ACHN (cell line): ENCODE results near the gene CPA5.

Source experiments
- DNase-seq: peaks from one replicate; pipeline ENCODE4 v3.0.0-alpha.2; 2015
- in situ Hi-C: cut with HindIII; loops from 2 replicates; pipeline ENCODE4 v1.10.0; 2017; ENCODE audit warnings: low sequenced_read_pairs, low pct_ligation_motif_present, low pct_unique_long_range_greater_than_20kb

CPA5 gene

DNA sequence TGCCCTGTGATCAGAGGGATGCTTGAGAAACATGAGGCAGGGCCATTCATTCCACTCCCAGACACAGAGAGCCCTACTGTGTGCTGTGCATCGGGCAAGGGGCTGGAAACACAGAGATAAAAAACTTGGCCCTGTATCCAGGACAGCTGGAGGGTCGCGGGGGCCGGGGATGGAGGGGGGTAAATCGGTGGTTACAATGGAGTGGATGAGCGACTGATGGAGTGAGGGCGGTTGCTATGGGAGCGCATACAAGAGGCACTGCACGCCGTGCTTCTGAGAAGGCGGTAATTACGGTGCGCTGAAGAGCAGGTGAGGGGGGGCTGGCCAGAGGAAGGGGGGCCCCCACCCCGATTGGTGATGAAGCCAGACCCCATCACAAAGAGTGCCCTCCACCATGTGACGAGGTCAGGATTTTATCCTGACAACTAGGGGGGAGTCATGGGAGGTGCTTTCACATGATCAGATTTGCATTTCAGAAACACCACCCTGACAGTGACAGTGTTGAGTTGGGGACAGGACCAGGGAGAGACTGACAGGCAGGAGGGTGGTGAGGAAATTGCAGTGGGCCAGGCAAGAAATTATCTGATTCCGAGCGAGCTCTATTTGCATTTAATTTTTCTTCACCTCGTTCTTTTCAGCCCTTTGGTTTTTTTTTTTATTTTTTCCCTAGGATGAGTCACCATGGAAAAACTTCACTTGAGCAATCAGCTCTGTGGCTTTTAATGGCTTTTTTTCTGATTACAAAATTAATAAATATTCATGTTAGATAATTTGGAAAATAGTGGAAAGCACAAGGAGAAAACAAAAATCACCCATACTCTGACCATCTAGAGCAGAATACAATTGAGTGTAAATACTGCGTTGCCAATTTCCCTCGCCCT, 7.8 kb downstream of the CPA5 start:
- peak; percentile 33 for DNase-seq
- in situ Hi-C loops: no loop called here

DNA sequence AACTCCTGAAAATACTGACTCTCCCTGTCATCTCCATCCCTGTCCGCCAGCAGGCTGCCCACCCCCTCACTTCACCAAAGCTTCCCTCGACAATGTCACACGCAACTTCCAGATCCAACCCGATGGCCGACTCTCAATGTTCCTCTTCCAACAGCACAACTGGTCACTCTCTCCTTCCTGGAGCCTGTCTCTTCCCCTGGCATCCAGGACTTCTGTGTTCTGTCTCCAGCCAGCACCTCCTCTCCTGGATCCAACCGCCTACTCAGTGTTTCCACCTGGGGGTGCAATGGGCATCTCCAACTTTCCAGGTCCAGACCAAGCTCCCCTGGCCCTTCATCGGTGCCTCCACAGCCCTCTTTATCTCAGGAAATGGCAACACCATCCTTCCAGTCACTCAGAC, 8.6 kb downstream of the CPA5 start:
- in situ Hi-C loops: no loop called here
- DNase-seq: no peak

DNA sequence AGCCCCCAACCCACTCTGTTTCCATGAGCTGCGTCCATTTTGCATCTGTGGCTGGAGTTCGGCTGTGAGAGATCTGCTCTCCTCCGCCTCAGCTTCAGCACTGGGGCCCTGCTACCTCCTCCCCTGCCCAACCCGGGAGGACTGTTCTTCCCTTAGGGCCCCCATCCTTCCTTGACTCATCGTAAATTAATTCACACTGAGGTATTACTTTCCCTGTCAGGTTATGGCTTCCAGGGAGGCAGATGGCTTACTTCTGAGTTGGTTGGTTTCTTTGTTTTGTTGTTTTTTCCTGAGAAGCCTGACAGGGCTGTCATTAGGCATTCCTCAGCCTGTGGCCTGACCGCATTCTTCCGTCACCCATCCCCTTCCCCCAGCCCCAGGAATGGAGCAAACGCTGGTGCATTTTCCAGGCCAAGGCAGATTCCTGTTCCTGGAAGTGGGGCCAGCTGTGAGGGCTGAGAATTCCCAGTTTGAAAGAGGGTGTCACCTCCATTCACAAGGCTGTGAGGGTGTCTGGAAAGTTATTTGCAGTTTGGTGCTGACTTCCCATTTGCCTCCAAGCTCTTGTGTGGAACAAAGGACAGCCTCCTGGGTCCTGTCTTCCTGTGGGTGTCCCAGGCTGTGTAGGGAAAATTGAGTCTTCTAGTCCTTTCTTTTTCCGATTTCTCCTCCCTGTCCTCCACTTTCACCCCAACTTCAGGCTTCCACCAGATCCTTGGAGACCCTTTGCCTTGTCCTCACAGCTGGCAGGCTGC, 11.7 kb downstream of the CPA5 start:
- peak; percentile 97 for DNase-seq
- in situ Hi-C loops: no loop called here

DNA sequence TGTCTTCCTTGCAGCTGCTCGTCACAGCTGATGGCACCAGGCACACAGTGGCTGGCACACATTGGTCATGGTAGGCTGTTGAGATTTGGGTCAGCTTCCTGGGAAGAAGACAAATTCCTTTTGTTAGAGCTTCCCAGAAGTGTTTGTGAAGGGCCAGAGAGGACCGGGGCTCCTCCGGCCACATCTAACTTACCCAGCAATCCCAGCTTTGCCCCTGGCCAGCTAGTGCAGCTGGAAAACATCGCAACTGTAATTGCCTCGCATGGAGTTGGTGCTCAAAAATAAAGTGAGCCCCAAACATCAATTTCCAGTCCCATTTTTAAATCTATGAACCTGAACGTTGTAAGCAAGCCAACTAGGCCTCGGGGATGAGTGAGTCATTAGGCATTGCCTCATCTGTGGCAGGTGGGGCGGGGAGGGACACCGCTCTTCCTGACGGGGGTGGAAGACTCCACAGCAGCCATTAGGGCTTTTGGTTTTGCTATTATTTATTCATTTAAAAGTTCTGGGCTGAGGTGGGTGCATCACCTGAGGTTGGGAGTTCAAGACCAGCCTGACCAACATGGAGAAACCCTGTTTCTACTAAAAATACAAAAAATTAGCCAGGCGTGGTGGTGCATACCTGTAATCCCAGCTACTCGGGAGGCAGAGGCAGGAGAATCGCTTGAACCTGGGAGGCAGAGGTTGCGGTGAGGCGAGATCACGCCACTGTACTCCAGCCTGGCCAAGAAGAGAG, 12.4 kb downstream of the CPA5 start:
- in situ Hi-C loops: no loop called here
- peak; percentile 89 for DNase-seq

DNA sequence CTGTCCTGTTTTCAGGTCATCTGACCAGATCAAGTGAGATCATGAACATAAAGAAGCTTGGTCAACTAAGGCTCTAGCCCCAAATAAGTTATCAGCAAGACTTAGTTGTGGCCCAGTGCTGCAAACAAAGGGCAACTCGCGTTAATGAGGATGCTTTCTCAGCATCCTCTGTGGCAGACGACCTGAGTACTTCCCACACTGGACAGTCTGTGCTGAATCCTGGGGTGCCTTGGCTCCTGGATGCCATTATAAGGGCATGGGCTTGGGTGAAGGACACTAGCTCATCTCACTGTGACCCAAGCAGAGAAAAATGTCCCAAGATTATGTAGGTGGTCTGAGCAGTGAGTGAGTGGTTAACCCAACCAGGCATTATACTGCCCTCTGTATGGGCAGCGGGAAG, 13.9 kb downstream of the CPA5 start:
- in situ Hi-C loops: no loop called here
- no peak for DNase-seq

DNA sequence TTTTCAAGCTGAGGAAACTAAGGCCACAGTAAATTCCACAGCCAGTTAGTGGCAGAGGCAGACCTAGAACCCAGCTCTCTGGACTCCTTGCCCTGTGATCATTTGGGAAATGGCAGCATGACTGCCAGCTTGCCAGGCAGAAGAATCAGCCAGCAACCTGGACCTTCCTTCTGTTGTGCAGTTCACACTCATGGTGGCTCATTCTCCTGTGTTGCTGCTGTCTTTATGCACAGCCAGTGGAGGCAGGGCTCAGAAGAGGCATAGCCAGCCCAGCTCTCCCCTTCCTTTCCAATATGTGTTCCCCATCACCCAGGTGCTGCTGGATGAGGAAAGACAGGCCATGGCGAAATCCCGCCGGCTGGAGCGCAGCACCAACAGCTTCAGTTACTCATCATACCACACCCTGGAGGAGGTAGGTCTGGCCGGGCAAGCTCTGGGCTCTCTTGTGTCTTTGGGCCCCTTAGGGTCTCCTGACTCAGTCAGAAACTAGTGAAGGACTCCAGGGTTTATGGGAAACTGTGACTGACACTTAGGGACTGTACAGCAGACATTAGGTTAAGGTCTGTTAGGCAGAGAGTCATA, 14.8 kb downstream of the CPA5 start:
- in situ Hi-C loops: no loop called here
- no peak for DNase-seq

DNA sequence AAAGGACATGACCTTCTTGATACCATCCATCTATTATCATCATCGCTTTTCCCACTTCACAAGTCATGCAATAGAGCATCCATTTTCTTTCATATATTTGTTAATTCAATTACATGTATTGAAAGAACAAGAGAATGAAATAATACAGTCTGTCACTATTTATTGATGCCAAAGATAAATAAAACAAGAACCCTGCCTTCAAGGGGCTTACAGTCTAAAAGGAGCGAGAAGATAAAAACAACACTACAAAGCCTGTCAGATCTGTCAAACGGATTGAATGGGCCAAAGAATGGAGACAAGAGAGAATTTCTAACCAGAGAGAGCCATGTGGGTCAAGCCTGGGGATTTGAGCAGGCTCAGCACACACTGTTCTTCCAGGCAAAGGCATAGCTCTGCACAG, 15.9 kb downstream of the CPA5 start:
- no peak for DNase-seq
- in situ Hi-C loops: no loop called here

DNA sequence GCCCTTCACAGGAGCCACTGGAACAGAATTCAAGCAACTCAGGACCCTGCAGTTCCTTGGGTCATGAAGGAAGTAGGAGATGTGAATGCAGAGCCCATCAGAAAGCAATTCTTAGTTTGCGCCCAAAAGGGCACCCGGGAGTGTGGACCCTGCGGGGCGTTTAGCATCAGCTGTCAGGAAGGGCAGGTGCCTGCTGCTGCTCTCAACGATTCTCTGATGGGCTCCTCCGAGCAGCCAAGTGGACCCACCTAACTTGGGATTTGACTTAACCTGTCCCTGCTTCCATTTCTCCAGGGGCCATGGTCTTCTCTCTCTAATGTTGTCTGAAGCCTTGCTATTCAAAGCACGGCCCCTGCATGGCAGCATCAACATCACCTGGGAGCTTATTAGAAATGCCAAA, 17.1 kb downstream of the CPA5 start:
- no peak for DNase-seq
- in situ Hi-C loops: no loop called here

DNA sequence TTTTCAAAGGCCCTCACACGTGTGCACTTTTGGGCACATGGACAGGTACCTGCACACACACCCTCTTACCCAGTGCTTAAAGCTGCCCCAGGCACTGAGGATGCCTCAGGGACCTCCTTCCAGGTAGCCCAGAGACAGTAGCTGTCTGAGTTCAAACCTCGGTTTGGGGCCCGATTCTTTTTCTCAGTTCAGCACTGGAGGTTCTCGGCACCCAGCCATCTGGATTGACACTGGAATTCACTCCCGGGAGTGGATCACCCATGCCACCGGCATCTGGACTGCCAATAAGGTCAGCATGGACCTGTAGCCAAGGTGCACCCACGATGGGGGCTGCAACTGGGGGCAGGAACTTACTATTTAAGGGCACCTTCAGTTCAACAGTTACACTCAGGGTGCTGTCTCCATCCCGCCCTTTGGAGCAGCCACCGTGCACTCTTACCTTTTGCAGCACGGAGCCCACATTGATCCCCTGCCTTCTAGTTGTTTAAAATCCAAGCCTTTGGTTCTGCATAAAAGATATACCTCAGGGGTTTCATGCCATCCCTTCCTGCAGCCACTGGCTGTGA, 17.7 kb downstream of the CPA5 start:
- no peak for DNase-seq
- in situ Hi-C loops: no loop called here

DNA sequence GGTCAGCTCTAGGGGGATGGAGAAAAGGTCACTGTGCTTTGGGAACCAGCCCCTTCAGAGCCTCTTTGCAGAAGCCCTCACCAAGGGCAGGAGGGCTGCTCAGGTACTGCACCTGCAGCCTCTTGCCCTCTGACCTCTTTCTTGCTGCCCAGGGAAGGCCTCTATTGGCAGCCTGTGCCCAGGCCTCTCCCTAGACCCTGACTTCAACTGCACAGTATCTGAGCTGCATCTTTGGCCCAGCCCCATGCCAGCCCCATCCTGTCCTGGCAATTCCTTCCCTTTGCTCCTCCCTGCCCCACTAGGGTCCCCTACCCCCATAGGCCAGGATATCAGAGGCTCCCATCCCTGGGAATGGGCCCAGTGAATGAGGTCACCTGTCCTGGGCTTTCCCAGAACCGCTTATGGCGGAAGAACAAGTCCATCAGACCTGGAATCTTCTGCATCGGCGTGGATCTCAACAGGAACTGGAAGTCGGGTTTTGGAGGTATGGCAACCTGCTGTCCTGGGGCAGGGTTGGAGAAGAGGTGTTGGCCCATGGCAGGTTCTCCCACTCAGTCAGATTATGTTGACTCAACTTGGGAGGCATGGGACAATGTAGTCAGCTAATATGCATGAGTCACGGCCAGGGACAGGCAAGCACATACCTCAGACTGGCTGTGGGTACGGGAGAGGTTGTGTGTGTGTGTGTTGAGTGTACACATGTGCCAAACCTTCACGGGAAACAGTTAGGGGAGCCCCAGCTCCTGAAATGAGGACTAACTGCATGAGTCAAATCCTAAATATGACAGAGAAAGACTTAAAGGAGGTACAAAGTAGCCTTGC, 18.6 kb downstream of the CPA5 start:
- in situ Hi-C loops: no loop called here
- DNase-seq: peak; percentile 75

DNA sequence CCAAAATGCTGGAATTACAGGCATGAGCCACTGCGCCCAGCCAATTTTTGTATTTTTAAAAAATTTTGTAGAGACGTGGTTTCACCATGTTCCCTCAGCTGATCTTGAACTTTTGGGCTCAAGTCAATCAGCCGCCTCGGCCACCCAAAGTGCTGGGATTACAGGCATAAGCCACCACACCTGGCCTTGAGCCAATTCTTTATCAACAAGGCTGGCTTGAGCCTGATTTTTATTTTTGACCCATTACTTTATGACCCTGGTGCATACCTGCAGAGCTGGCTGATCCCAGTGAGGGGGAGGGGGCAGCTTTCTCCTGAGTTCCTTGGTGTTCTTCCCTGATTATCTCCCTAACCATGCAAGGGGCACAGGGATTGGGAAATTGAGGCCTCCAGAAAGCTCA, 19.8 kb downstream of the CPA5 start:
- in situ Hi-C loops: no loop called here
- DNase-seq: no peak

DNA sequence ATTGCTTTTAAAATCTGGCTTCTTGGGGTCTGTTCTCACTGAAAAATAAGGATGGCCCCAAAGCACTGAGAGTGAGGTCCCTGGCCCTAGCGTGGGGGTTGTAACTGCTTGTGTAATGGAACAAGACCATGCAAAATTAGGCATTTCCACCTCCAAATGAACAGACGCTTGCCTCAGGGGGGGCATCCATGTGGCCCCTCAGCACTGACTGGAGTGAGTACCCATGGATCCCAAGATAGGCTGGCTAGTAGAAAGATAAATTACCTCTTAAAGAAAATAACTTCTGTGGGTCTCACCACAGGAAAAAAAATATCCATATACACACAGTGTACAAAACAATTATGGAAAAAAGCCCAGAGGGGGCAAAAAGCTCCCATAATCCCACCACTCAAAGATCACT, 20.5 kb downstream of the CPA5 start:
- in situ Hi-C loops: no loop called here
- no peak for DNase-seq

DNA sequence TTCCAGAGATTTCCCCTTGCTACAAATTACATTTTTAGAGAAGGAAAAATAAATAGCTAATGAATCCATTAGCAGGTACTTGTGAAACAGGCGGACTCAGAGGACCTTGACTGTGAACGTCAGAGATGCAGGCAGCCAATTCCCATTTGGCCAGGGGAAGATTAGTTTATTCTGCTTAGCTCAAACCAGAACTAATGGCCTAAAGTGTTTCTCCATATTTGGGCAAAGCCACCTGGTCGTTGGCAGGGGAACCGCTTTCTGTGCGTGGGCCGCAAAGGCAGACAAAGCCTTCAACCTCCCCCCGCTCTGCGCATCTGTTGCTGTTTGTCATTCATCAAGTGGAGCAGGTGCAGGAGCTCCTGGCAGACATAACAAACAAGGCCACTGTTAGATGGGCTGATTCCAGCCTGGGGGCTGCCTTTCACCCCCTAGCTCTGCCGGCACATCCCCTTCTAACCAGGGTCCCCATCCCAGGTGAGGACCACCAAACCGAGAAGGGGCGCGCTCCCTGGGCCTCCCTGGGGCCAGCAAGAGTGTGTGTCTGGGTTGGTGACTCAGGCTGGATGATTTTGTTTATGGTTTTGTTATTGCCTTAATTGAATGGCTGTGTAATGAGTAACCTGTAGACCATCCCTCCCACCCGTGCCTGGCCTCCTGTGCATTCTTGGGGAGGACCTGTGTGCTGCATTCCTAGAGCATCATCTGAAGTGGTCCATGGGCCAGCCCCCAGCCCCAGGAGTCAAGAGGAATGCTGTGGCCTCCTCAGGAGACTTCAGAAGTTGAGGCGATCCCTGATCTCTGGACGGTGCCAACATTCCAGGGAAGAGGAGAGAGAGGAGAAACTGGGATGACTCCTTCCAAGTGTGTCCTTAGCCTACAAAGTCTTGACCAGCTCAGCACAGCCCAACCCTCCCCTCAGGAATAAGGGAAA, 21.2 kb downstream of the CPA5 start:
- DNase-seq: no peak
- in situ Hi-C loops: no loop called here

DNA sequence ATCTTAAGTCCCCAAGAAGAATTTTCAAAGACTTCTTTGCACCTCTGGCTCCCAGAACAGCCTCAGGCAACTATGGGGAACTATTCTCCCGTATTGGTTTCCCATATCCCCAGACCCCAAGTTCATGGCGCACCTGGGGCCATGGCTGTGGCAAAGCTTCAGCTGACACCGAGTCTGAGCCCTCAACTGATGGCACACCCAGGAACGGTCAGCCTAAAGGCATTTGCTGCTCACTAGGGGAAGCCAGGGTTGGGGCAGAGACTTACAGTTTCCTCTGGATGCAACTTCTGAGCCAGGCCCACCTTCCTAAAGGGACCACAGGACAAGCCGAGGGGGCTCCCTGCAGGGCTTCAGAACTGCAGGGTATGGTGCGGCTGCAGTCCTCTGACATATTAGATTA, 21.9 kb downstream of the CPA5 start:
- DNase-seq: no peak
- in situ Hi-C loops: no loop called here

DNA sequence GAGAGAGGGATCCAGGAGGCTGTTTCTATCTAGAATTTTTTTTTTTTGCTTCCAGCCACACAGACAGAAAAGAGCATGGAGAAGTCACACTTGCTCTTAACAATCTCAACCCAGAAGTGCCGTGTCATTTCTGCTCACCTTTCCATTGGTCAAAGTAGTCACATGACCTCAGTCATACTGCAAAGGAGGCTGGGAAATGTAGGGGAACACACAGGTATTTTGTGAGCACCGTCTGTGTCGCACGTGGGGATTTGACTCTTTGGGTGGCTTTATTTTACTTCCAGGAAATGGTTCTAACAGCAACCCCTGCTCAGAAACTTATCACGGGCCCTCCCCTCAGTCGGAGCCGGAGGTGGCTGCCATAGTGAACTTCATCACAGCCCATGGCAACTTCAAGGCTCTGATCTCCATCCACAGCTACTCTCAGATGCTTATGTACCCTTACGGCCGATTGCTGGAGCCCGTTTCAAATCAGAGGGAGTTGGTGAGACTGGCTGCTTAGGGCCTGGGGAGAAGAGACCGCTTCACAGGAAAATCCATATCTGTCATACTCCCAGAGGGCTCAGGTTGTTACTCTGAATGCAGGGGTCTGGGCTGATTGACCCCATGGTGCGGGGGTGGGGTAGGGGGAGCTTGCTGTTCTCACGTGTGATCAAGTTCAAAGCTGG, 22.6 kb downstream of the CPA5 start:
- no peak for DNase-seq
- in situ Hi-C loops: no loop called here
